Measurements from ENCODE around the gene TMEM191C.
"Not testable (repeated sequence)": the region's sequence is repeated elsewhere in the genome, so short reads cannot be mapped to it uniquely, and the experiment has no call there.

GRCh38 chr22:21492271-21492670 is 25.1 kb downstream of the TMEM191C start:
- not testable (repeated sequence) for TF ChIP-seq CREB5 (CRISPR knock-in tag; IDR thresholded peaks at IDR 0.05; ENCODE audit: low read depth); RARB (CRISPR knock-in tag; IDR thresholded peaks at IDR 0.05); ZC3H10 (CRISPR knock-in tag; IDR thresholded peaks at IDR 0.05); PPARA (CRISPR knock-in tag; IDR thresholded peaks at IDR 0.05; ENCODE audit: borderline replicate concordance); ZNF8 (CRISPR knock-in tag; IDR thresholded peaks at IDR 0.05)

All from SK-N-SH treated with all-trans-retinoic acid at 6 μM for 48 hours (cell line).